HK-2 (cell line): ENCODE measurements around the gene SCRT2.
"Not testable (repeated sequence)": the region's sequence is repeated elsewhere in the genome, so short reads cannot be mapped to it uniquely, and the experiment has no call there.

ENCODE experiments used
- DNase-seq: peaks from one replicate; pipeline ENCODE4 v3.0.0-alpha.2; 2018; ENCODE audit not compliant: unreplicated experiment

SCRT2 gene

GRCh38 chr20:701401-702129 is 26.0 kb upstream of the SCRT2 start:
- DNase-seq = no peak

GRCh38 chr20:699811-700338 is 24.3 kb upstream of the SCRT2 start:
- no peak for DNase-seq

- no peak for DNase-seq
Measured at GRCh38 chr20:699342-699741, 23.7 kb upstream of the SCRT2 start.

DNA sequence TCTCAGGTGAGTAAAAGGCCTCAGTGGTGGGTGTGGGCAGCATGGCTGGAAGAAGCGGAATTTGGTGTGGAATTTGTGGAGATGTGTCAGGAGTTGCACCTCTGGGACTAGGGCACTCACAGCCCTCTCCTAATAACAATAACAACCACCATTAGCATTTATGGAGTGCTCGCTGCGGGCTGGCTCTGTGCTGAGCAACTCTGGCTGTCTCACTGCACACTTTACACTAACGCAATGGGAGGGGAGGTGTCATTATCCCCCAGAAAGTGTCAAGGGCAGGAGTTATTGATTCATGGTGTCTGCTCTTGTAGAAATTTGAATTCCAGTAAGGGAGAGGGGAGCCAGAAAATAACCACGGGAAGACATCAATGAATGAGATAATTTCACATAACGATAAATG is 22.7 kb upstream of the SCRT2 start:
- no peak for DNase-seq

GRCh38 chr20:697826-698225 is 22.2 kb upstream of the SCRT2 start:
- no peak for DNase-seq

DNA sequence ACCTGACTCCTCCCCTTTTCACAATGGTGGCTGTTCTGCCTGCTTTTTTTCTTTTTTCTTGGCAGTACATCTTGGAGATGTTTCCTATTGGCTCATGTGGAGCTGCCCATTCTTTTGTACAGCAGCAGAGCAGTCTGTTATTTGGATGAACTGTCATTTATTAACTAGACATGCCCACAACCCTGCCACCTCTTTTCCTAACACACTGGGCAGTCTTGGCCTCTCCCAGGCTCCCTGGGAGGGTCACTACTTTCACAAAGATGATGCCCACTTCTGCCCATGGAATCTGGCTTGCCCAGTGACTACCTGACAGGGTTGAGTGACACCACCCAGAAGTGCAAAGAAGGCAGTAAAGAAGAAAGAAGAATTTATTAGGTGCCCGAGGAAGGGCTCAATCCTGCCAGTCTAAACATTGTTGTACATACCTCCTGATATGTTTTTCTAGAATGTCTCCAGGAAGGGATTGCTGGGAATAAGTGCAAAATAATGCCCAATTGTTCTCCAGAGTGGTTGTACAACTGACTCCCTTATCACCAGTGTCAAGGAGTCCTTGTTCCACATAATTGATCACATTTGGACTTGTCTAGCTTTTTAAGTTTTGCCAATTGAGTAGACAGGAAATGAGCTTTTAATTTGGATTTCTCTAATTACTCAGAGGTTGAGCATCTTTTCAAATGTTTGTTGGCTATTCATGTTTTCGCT is 19.7 kb upstream of the SCRT2 start:
- DNase-seq = no peak

GRCh38 chr20:694496-694895 is 18.9 kb upstream of the SCRT2 start:
- no peak for DNase-seq

DNA sequence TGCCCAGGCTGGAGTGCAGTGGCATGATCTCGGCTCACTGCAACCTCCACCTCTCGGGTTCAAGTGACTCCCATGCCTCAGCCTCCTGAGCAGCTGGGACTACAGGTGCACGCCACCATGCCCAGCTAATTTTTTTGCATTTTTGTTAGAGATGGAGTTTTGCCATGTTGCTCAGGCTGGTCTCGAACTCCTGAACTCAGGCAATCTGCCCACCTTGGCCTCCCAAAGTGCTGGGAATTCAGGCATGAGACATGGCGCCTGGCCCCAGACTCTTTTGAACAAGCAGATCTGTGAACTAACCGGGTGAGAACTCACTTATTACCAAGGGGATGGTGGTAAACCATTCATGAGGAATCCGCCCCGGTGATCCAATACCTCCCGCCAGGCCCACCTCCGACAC is 18.2 kb upstream of the SCRT2 start:
- DNase-seq = not testable (repeated sequence)

GRCh38 chr20:692044-692443 is 16.4 kb upstream of the SCRT2 start:
- DNase-seq = no peak

- DNase-seq = no peak
Measured at GRCh38 chr20:689947-690346, 14.3 kb upstream of the SCRT2 start.

DNA sequence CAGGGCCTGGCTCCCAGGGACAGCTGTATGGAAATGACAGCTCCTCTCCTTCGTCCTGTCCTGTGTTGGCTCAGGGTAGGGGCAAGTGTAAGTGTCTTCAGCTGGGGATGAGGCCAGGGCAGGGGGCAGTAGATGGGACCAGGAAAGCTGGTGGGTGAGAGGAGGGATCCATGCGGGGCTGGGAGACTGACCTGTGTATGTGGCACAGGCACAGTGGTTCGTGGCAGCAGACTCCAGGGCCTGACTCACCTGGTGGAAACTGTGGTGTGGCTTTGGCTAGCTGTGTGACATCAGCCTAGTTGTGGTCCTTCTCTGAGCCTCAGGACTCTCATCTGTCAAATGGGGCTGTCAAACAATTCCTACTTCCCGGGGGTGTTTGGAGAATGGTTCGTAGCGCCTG is 13.7 kb upstream of the SCRT2 start:
- no peak for DNase-seq

GRCh38 chr20:688809-689212 is 13.2 kb upstream of the SCRT2 start:
- DNase-seq = peak; percentile 60

GRCh38 chr20:687468-688203 is 12.0 kb upstream of the SCRT2 start:
- no peak for DNase-seq

GRCh38 chr20:684676-685319 is 9.2 kb upstream of the SCRT2 start:
- no peak for DNase-seq

GRCh38 chr20:682123-682522 is 6.5 kb upstream of the SCRT2 start:
- no peak for DNase-seq

DNA sequence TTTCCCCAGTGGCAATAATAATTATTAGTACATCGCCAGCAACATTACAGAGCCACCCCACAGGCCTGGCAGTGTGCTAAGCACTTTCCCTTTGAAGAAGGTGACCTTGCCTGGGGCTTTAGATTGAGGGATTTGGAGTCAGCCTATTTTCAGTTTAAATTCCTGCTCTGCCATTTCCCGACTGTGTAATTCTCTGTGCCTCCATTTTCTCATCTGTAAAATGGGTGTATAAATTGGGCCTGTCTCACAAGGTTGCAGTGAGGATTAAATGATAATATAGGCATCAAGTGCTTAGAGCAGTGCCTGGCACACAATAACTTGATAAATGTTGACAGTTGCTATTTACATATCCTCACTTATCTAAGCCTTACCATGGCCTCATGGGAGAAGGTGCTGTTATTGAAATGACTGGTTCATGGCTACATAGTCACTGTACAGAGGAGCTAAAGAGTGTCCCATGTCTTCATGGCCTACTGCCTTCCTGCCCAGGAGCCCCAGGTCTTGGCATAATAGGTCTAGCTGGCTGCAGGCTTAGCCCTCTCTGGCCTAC is 5.1 kb upstream of the SCRT2 start:
- DNase-seq = no peak

DNA sequence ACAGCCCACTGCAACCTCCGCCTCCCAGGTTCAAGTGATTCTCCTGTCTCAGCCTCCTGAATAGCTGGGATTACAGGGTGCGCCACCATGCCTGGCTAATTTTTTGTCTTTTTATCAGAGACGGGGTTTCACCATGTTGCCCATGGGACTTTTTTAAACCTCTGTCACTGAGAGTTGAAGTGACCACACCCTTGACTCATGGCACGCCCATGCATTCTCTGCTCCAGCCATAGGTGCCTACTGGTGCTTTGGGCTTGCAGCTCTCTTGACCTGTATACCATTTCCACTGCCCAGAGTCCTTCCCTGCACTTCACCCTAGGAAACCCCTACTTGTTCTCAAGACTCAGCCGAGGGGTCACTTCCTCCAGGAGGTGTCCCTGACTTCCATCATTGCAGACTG is 2.4 kb upstream of the SCRT2 start:
- DNase-seq = no peak

GRCh38 chr20:676967-677366 is 1.4 kb upstream of the SCRT2 start:
- no peak for DNase-seq

DNA sequence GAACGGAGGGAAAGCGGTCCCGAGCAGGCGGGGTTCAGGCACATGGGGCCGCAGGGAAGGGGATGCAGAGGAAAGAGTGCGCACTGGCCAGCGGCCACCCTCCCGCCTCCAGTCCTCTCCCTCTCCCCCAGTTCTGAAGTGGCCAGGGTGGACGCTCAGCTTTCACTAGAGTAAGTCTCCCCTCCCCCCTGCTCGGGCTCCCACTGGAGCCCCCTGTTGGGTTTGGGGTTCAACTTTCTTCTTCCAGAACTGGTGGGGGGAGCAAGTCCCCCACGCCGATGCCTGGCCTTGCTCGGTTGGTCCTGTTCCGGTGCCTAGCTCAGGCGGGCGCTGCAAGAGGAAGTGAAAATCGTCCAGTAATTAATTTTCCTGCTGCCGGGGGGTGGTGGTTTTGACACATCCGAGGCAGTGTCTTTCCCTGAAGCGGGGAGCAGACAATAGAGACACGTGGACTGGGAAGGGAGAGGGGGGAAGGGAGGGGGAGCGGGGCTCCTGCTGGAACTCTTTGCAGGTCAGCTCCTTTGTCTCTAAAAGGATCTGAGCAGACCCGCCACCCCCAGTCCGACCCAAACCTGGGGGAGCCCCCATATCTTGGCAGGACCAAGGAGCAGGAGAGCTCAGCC is 824 bp upstream of the SCRT2 start:
- DNase-seq = no peak

- no peak for DNase-seq
Measured at GRCh38 chr20:675033-675452, 559 bp downstream of the SCRT2 start.

DNA sequence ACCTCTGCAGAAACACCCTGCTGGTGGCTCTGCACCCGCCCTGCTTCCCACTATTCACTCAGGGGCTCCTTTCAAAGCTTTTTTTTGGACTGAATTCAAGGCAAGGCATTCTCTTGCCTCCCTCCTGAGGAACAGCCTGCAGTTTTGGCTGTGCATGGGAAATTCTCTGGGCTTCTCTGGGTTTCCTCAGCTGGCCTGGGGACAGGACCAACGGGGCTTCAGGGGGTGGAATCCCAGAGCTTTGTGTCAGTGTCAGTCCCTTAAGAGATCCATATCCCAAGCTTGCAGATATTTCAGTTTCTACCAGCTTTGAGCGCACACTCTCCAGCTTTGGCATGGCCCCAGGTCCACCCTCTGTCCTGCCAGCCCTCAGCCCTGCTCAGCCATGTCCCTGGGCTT is 2.0 kb downstream of the SCRT2 start:
- no peak for DNase-seq
